A673 (cell line): Measurements from ENCODE around the gene DUSP8.
"Not testable (repeated sequence)": the region's sequence is repeated elsewhere in the genome, so short reads cannot be mapped to it uniquely, and the experiment has no call there.

ENCODE experiments used
- EZH2 ChIP-seq: fragments of 200-600 bp; sonication (generic); IDR thresholded peaks from 2 replicates; pipeline ENCODE4 v1.6.1; 2017; ENCODE audit warnings: borderline replicate concordance, low read depth, mild to moderate bottlenecking, mixed read lengths, antibody characterized with exemption, low read length; ENCODE audit not compliant: poor library complexity, severe bottlenecking
- TF ChIP-seq, protein P1 (sequence below): fragments of 300-800, 200-600 bp; sonication (generic); conservative IDR thresholded peaks from 2 replicates; pipeline ENCODE4 v1.5.1; 2017; ENCODE audit warnings: low read depth, mild to moderate bottlenecking, antibody characterized with exemption, low read length, moderate library complexity, mixed read lengths

DNA sequence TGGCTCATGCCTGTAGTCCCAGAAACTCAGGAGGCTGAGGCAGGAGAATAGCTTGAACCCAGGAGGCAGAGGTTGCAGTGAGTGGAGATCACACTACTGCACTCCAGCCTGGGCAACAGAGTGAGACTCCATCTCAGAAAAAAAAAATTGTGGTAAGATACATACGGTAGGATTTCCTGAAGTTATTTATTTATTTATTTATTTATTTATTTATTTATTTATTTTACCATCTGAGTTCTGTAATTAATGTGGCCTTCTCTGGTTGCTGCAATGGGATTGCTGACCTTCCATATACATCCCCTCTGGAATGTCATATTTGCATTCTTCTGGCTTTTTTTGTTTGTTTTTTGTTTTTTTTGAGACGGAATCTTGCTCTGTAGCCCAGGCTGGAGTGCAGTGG, 10.8 kb upstream of the DUSP8 start:
- TF ChIP-seq, protein P1, sequence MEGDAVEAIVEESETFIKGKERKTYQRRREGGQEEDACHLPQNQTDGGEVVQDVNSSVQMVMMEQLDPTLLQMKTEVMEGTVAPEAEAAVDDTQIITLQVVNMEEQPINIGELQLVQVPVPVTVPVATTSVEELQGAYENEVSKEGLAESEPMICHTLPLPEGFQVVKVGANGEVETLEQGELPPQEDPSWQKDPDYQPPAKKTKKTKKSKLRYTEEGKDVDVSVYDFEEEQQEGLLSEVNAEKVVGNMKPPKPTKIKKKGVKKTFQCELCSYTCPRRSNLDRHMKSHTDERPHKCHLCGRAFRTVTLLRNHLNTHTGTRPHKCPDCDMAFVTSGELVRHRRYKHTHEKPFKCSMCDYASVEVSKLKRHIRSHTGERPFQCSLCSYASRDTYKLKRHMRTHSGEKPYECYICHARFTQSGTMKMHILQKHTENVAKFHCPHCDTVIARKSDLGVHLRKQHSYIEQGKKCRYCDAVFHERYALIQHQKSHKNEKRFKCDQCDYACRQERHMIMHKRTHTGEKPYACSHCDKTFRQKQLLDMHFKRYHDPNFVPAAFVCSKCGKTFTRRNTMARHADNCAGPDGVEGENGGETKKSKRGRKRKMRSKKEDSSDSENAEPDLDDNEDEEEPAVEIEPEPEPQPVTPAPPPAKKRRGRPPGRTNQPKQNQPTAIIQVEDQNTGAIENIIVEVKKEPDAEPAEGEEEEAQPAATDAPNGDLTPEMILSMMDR: not testable (repeated sequence)
- TF ChIP-seq EZH2: not testable (repeated sequence)
